Stimulated activated CD8-positive, alpha-beta memory T cell treated with anti-CD3 and anti-CD28 coated beads, Interleukin-12 subunit alpha, Interleukin-12 subunit beta, amount 100 ng/mL, for 1 hour (primary cell): ENCODE results near the gene PRKCE.

ENCODE experiments used
- DNase-seq: peaks from one replicate; pipeline ENCODE4 v3.0.0-alpha.2; 2020; ENCODE audit warnings: low read depth

PRKCE gene

DNA sequence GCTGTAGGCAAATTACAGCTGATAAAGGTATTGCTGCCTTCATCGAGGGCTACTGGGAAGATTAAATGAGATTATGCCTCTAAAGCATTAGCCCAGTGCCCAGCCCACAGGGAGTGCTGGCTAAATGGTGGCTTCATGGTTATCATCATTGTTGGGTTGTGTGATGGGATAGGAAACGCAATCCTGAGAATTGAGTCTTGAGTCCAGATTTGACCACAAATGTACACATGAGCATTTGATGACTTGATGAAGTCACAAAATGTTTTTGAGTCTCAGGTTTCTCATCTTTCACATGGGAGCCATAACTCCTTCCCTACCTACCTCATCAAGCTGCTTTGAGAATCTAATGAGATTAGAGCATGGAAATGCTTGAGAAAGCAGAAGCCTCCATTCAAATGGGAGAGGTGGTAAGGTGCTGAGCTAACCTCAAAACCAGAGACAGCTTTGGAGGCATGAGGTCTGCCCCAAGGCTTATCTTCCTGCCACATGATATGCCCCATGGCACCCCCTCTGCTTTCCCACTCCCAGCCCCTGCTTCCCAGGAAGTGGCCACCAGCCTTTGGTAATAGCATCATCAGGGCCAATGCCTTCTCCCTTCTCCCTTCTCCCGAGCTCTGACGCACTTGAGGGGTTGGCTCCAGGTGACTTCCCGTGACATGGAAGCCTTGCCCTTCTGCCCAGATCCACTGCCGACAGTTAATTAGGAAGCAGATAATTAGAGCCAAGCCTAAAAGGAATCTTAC lies 496.3 kb downstream of the PRKCE start:
- no peak for DNase-seq

DNA sequence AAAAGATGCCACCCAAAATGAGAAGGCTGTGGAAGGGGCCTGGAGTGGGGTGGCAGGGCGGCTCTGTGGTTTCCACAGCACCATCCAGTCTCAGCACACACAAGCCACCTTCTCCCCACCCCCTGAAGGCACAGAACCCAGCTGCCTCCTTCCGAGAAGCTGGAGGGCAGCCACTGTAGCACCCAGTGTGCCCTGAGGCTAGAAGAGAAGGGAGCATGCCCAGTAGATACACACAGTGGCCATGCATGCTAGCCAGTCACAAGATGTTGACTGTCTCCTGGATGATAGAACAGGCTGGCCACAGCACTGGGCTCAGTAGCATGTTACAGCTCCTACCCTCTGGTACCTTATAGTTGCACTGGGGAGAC lies 496.9 kb downstream of the PRKCE start:
- no peak for DNase-seq

DNA sequence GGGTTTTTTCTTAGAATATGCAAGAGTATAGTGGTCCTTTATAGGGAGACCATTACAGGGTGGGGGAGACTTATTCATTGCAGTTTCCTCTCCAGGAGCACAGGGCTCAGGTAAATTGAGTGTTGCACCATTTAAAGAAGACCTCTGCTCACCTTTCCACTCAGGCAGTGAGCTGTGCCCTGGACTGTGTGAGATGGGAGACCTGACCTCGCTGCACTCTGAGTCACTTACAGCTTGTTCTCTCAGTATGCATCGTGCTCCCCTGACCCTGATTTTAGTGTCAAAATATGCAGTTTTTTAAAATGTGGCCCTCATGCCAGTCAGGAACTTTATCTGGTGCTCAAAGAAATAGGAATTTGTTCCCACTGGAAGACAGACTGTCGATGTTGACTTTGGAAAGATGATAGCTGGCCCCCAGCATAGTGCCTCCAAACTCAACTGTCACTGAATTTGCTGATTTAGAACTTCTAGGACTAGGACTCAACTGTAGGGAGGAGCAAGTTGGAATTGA lies 499.0 kb downstream of the PRKCE start:
- DNase-seq: no peak

DNA sequence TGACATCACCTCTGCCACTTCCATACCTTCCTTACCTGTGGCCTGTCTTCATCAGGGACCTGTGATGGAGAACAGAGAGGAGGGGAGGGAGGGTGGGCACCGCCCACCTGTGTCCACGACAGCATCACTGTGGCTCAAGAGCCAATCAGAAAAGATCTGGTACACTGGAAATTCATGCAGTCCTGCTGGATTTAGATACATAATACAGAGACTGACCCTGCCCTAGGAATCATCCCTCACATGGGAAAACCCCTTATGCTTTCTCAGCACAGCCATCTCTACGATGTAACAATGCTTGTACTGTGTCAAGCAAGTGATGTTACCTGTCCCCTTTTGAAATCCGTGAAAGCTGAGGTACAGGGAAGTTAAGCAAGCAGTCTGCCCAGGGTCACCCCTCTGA lies 500.1 kb downstream of the PRKCE start:
- DNase-seq: no peak

DNA sequence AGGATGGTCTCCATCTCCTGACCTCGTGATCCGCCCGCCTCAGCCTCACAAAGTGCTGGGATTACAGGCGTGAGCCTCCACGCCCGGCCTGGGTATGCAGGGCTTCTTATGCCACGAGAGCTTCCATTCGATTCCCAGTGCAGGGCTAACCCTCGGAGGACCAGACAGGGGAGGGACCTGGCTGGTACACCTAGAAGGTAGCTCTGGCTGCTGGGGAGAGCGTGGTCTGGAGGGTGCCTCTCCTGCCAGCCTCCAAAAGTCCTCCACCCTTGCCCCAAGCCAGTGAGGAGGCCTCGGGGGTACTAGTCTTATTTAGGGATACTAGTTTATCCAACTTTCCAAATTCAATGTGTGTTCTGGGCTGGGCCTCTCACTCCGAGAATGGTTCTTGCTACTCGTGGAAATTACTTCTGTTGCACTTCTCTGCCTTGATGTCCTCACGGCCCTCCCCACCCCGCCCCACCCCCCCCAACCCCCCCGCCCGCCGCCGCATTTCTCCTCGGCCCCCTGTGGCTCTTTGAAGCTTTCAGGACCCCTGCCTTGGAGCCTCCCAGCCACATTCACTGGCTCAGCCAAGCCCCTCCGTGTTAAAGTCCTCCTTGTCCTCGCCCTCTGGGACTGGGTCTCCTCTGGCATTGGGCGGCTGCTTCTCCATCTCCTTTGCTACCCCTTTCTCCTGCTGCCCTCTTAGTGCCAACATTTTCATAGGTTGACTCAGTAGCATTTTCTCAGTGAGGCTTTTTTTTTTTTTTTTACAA lies 502.7 kb downstream of the PRKCE start:
- no peak for DNase-seq

DNA sequence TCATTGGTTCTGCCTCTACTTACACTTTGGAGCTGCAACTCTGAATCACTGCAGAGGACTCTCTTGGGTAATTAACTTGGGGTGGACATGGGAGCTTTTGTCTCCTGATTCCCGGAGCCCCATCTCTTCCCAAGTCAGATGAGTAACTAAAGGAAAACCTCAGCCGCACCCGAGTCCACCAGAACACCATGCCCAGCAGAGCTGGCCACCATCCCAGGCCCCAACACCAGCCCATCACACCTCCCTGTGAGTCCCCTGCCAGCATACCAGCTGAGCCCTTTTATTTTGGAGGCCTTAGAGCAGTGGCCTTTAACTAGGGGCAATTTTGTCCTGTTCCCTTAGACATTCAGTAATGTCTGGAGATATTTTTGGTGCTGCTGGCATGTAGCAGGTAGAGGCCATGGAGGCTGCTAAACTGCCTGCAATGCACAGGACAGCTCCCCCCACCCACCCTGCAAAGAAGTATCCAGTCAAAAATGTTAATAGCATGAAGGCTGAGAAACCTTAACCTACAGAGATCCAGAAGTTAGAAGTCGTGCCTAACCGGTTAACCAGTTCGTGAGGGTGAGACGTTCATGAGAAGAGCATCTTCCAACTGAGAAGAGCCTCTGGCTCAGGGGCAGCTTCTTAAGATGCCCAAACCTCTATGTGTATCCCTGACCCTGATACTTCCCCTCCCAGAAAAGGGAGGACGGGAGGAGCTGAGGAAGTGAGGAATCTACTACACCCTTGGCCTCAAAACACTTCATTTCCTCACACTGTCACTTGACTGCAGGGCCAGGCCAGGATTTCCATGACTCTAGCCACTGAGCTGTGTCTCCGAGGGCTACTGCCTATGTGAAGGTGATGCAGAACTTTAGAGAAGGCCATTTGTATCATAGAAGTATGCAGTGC lies 505.8 kb downstream of the PRKCE start:
- DNase-seq: no peak

DNA sequence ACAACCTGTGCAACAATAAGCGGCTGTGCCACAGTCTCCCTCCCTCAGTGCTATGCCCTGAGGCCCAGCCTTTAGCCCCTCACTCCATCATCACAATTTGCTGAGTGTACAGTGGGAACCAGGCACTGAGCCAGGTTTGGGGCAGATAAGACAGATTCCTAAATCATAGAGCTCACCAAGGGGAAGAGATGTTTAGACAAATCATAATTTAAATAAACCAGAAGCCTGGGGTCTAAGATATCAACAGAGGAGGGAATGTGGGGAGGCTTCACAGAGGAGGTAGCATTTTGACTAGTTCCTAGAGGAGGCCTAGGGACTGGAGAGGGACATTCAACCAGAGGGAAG lies 506.5 kb downstream of the PRKCE start:
- no peak for DNase-seq

DNA sequence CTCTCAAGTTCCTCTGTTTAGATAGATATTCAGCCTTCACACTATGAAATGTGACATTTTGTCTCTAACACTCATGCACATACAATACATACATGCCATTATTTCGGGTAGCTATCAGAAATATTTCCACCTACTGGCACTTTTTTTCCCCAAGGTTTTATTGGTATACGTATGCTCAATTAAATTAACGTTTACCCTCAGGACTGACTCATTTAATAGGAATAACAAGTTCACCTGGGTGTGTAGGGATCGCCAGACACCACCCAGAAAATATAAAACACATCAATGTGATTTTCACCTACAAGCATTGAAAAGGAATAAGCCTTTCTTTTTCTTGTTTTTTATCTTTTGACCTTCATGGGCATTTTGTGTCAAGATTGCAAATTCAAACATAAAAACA lies 507.2 kb downstream of the PRKCE start:
- DNase-seq: no peak

DNA sequence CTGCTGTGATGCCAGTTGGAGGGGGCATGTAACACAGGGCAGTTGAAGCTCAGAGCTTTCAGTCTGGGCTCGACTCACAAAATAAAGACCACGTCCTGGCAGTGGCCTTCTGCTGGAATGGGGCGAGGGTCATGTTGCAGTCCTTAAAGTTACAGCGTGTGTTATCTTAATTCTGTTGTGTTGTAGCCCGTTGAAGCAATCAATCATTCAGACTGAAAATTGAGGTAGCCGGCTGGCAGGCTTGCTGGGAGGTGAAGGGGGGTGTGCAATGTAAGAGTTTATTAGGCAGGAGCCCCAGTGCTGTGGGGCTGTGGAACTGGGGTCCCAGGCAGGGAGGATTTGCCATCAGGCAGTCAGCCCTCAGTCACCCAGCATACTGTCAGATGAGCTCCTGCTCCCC lies 508.9 kb downstream of the PRKCE start:
- DNase-seq: no peak

DNA sequence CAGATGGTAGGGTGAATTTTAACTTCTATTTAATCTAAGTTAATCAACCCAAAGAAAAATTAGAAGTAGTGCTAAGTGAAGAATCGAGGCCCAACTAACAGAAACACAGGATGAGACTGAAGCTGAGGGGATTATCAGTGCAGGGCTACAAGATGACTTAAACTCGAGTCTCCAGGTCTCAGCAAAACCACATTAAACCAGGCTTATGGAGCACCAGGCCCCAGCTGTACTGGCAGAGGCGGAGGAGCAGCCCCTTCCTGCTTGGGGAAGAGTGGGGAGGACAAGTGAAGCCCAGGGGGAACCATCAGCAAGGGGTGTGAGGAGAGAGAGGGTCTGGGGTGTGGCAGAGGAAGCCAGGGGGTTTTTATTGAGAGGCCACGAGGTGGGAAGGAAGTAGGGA lies 509.8 kb downstream of the PRKCE start:
- no peak for DNase-seq

DNA sequence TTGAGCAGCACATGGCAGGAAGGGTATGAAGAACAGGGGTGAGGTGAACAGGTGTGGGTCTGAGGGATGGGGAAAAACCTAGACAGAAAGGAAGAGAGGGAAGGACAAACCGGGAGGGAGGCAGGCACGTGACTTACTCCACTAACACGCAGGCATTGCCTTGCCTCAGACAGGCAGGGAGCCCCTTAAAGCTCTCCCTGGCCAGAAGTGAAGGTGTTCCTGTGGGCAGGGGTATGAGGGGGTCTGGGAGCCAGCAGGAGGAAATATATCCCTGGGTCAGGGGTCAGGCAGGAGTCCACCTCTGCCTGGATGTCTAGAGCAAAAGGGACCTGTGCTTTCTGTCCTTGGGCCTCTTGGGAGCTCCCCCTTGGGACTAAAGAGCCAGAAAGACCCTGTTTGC lies 510.4 kb downstream of the PRKCE start:
- DNase-seq: no peak

DNA sequence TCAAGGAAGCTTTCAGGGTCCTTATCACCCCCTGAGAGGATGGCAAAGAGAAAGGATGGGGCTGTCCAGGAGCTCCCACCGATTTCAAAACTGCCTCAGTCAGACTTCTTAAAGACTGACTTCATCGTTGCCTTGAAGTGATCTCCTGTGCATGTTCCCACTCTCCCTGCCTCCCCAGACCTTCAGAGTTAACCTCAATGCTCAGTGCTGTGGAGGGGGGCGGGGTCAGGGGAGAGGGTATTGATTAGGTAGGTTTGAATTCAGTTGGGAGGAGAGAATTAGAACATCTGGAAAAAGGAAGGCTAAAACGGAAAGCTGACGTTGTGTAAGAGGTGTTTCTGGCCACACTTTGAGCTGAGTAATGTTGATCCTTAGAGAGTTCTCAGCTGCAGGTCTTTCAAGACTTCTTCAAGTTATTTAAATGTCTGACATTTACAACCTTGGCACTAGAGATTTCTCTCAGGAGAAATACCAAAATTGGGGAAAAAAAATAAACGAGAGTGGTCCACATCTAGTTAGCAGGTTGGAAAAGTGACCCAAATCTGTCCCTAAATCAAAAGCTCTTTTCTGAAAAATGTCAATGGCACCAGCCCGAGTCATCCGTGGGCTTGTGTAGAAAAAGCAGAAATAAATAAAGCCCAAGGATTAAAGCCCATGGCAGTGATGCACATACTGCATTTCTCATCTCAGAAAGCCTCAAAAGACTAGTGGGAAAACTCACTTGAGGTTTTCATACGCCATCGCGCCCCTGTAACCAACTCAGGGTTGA lies 511.0 kb downstream of the PRKCE start:
- DNase-seq: no peak

DNA sequence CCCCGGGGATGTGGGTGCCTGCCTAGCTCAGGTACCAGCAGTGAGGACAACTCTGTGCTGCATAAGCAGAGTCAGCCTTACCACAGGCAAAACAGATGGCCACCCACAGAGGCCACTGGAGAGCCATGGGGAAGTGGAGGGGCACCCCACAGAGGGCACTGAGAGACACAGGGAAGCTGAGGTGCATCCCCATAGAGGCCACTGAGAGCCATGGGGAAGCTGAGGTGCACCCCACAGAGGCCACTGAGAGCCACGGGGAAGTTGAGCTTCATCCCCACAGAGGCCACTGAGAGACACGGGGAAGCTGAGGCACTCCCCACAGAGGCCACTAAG lies 511.6 kb downstream of the PRKCE start:
- DNase-seq: no peak

DNA sequence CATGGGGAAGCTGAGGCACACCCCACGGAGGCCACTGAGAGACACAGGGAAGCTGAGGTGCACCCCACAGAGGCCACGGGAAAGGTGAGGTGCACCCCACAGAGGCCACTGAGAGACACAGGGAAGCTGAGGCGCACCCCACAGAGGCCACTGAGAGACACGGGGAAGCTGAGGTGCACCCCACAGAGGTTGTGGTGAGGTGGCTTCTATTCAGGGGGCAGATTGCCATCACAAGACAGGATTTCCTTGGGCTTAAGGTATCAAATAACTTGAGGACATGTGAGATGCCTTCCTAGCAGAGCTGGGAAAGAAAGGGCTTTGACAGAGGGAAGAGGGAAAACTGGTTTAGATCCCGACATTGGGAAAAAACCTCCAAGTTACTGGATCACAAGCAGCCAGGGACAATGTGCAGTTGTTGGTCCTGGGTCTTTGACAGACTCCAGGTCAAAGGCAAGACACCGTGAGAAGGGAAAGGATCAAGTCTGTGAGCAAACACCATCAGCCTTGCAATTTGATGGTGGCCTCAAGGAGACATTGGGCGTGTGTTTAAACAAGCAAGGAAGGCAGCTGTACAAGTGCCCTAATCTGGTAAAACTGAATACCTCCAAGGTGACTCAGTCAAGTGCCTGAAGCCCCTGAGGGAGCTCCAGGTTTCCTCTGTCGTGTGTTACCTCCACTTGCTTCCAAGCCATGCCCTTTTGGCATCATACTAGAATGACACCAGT lies 512.5 kb downstream of the PRKCE start:
- DNase-seq: no peak

DNA sequence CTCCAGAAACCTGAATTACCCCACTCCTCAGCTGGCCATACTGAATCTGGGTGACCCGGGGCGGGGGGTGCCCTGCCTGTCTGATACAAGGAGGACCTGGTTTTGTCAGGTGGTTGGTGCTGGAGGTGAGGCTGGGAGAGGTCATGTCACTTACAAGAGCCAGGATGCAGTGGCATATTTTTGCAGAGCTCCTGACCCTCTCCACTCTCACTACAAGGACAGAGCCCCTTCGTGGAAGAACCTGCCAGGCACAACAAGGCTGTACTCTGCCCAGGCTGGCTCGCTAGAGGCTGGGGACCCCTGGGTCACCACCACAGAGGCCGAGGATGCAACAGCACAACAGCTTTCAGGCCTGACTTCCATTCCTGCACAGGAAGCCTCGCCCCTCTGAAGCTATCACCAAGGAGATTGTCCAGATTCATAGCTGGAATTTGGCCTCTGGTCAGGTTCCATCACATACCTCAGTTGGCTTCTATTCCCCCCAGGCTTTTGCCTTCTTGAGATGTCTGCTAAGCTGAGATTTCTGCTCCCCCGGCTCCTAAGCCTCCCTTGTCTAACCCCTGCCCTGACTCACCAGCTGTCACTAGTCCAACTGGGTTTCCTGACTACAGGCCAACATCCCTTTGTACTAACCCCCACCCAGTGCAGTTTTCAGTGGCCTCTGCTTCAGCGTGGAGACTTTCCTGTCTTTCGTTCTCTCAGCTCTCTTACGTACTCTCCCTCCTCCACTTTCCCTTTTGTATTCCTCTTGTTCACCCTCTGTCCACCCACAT lies 513.2 kb downstream of the PRKCE start:
- no peak for DNase-seq

DNA sequence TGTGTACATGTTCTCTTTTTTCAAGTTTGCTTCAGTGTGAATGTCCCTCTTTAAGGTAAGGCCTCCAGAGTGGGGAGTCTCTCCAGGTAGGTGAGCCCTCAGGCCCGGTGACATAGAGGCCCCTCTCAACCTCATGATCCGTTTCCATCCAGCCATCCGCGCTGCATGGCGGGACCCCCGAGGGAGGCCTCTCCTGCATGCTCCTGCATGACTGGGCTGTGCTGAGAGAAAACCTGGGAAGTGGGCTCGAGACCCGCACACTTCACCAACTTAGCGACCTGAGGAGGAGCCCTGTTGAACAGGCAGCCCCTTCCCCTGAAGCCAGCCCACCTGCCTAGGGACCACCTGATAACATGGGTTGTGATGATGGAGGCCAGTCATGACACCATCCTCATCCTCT lies 514.4 kb downstream of the PRKCE start:
- DNase-seq: no peak

DNA sequence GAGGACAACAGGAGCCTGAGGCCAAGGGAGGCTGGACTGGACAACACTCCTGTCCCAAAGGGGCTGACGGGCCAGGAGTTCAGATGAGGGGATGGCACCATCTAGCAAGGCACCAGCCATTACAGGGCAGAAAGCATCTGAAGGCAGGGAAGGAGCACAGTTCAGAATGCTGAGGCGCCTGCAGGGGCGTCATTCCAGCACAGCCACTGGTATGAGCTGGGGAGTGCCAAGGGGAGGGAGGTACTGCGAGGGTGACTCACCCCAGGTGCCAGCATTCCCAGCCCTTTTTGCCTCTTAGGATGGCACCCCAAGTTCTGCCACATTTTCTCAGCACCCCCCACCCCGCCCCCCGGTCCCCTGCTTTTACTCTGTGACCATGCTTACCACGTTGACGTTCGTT lies 515.9 kb downstream of the PRKCE start:
- DNase-seq: no peak

DNA sequence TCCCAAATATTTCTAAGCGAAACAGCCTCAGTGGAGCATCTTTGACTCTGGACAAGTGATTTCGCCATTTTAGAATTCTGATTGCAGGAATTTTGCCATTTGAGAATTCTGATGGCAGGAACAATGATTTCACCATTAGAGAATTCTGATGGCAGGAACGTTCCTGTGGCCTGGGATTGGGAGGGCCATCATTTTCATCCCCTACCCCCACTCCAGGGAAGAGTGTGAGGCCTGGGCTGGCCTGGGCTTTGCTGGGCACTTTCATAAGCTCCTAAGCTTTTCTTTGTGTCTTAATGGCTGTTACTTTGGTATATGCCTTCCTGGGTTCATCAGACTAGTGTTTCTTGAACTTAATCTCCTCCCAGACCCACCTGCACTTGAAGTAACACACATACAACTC lies 516.4 kb downstream of the PRKCE start:
- DNase-seq: no peak

DNA sequence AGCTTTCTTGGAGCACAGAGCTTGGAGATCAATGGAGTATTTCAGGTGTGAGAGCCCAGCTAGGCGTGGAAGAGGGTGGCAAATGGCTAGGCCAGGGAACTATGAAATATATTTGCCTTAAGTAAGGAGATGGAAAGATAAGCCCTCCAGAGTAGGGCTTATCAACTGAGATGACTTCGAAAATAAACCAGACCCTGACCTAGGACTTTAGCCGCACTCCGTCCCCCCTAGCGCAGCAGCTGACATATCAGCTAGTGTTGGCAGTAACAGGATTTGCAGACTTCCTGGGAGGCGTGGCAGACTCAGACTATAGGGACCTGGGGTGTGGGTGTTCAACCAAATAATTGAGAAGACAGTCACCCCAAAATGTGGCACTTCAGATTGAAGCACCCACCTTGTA lies 518.0 kb downstream of the PRKCE start:
- no peak for DNase-seq

DNA sequence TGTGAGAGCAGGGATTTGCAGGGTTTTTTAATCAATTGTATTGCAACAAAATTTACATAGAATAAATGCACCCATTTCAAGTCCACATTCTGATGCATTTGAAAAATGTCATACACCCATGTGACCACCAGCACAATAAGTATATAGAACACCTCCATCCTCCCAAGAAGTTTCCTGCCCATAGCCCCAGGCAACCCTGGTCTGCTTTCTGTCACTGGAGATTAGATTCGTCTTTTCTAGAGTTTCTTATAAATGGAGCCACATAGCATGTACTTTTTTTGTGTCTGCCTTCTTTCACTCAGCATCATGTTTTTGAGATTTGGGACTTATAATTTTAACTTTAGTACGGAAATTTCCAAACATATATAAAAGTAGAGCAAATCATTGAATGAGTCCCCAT lies 518.6 kb downstream of the PRKCE start:
- DNase-seq: no peak
